ENCODE measurements around the gene SH3BGRL3. TPM values are rescaled to one million over a fixed set of nuclear protein-coding genes. Genes with fewer than 3 reads are reported as not detected.
"Not testable (repeated sequence)": the region's sequence is repeated elsewhere in the genome, so short reads cannot be mapped to it uniquely, and the experiment has no call there.

Gene SH3BGRL3
- total RNA-seq, 6 donors from 2014 or later: 39.1 to 271 (median 156) TPM

- Histone ChIP-seq H3K4me3 (no peak overlapping the region), H3K27ac (no peak overlapping the region), H3K4me1 (no peaks in the 10 kb centered on the region), H3K27me3 (no peaks in the 10 kb centered on the region), H3K36me3 (no peaks in the 10 kb centered on the region), H3K9me3 (no peaks in the 10 kb centered on the region)
- WGBS, 2 donors: 75 to 84% methylated on average over 8 of the region's 8 CpGs
- TF ChIP-seq POLR2AphosphoS5 (IDR thresholded peaks at IDR 0.05) (no peak), POLR2A (IDR thresholded peaks at IDR 0.05) (no peak), EP300 (IDR thresholded peaks at IDR 0.05) (no peak), CTCF (IDR thresholded peaks at IDR 0.05) (no peak)
- DNase-seq (no peak), ATAC-seq (ENCODE audit: low FRiP score in 2 of 2) (no peak)
These were observed 48.7 kb downstream of the SH3BGRL3 start for GRCh38 chr1:26328597-26328996.

- H3K9me3 ChIP-seq; H3K27me3 ChIP-seq; H3K4me1 ChIP-seq; DNase-seq; ATAC-seq (ENCODE audit: low FRiP score in 2 of 2); H3K36me3 ChIP-seq; H3K27ac ChIP-seq; H3K4me3 ChIP-seq: not testable (repeated sequence)
- 93 to 98% methylated on average over 4 of the region's 4 CpGs for WGBS, 2 donors
These were observed 49.5 kb downstream of the SH3BGRL3 start for GRCh38 chr1:26329380-26329779.

- Histone ChIP-seq H3K4me1 (peaks cover 0 to 1% (median 0%) of the 10 kb centered on the region in 4 donors), H3K27me3 (no peaks in the 10 kb centered on the region), H3K4me3 (no peak overlapping the region), H3K36me3 (no peaks in the 10 kb centered on the region), H3K27ac (no peak overlapping the region), H3K9me3 (no peaks in the 10 kb centered on the region)
- DNase-seq (no peak), ATAC-seq (ENCODE audit: low FRiP score in 2 of 2) (no peak)
- 85 to 91% methylated on average over 5 of the region's 5 CpGs for WGBS, 2 donors
- TF ChIP-seq EP300 (IDR thresholded peaks at IDR 0.05): no peak
- no peak for TF ChIP-seq POLR2A (IDR thresholded peaks at IDR 0.05)
- TF ChIP-seq CTCF (IDR thresholded peaks at IDR 0.05): no peak
- no peak for TF ChIP-seq POLR2AphosphoS5 (IDR thresholded peaks at IDR 0.05)
These were observed 50.4 kb downstream of the SH3BGRL3 start for GRCh38 chr1:26330276-26330675.

Other genes with a start within 250 kb of the SH3BGRL3 start
- gene SLC30A2, start 234.0 kb upstream of the SH3BGRL3 start, total RNA-seq: under 1 TPM in 3 of 6 donors, not detected in 3; 0.09 to 0.27 (median 0.15) TPM
- gene TRIM63, start 212.5 kb upstream of the SH3BGRL3 start, total RNA-seq: under 1 TPM in 3 of 6 donors, not detected in 3; 0.26 to 0.61 (median 0.34) TPM
- 10 to 100 TPM in 2 of 6 donors, 1 to 10 TPM in 4; 1.7 to 12.0 (median 8.8) TPM for gene PDIK1L, start 168.3 kb upstream of the SH3BGRL3 start, total RNA-seq
- gene FAM110D, start 121.0 kb upstream of the SH3BGRL3 start, total RNA-seq: 1 to 10 TPM; 1.0 to 6.7 (median 4.7) TPM
- not detected for gene C1orf232, start 111.1 kb upstream of the SH3BGRL3 start, total RNA-seq
- 10 to 100 TPM in 5 of 6 donors, 1 to 10 TPM in 1; 9.8 to 46.5 (median 29.2) TPM for gene ZNF593, start 110.2 kb upstream of the SH3BGRL3 start, total RNA-seq
- not detected for gene ZNF593OS, start 108.3 kb upstream of the SH3BGRL3 start, total RNA-seq
- gene CNKSR1, start 102.6 kb upstream of the SH3BGRL3 start, total RNA-seq: 10 to 100 TPM; 20.4 to 98.5 (median 43.1) TPM
- gene CATSPER4, start 89.5 kb upstream of the SH3BGRL3 start, total RNA-seq: not detected
- gene CEP85, start 45.9 kb upstream of the SH3BGRL3 start, total RNA-seq: 10 to 100 TPM; 10.1 to 16.8 (median 10.7) TPM
- gene UBXN11, start 26.6 kb downstream of the SH3BGRL3 start, total RNA-seq: 100 to 1,000 TPM in 2 of 6 donors, 10 to 100 TPM in 4; 25.7 to 194 (median 62.5) TPM
- gene CD52, start 37.9 kb downstream of the SH3BGRL3 start, total RNA-seq: 100 to 1,000 TPM in 5 of 6 donors, 10 to 100 TPM in 1; 74.4 to 437 (median 172) TPM
- 10 to 100 TPM in 3 of 6 donors, 1 to 10 TPM in 2, under 1 TPM in 1; 0.59 to 25.2 (median 11.1) TPM for gene CRYBG2, start 74.0 kb downstream of the SH3BGRL3 start, total RNA-seq
- 1 to 10 TPM in 2 of 6 donors, under 1 TPM in 3, not detected in 1; 0.30 to 1.3 (median 0.72) TPM for gene ZNF683, start 92.7 kb downstream of the SH3BGRL3 start, total RNA-seq
- gene LIN28A, start 130.7 kb downstream of the SH3BGRL3 start, total RNA-seq: 1 to 10 TPM in 2 of 6 donors, not detected in 4; 1.2 to 1.4 TPM
- 10 to 100 TPM; 25.6 to 53.0 (median 39.4) TPM for gene DHDDS, start 152.2 kb downstream of the SH3BGRL3 start, total RNA-seq
- gene HMGN2, start 192.4 kb downstream of the SH3BGRL3 start, total RNA-seq: 100 to 1,000 TPM; 166 to 378 (median 267) TPM
- 100 to 1,000 TPM in 4 of 6 donors, 10 to 100 TPM in 2; 91.1 to 161 (median 120) TPM for gene RPS6KA1, start 249.7 kb downstream of the SH3BGRL3 start, total RNA-seq